NCI-H2171 treated with DMSO at 0.1 percent for 48 hours (cell line): Measurements from ENCODE around the gene SFTPB.
"Not testable (repeated sequence)": the region's sequence is repeated elsewhere in the genome, so short reads cannot be mapped to it uniquely, and the experiment has no call there.

Source experiments
- DNase-seq: peaks from one replicate; lab custom pipeline; 2025; lab: John Stamatoyannopoulos, UW

Gene SFTPB

DNA sequence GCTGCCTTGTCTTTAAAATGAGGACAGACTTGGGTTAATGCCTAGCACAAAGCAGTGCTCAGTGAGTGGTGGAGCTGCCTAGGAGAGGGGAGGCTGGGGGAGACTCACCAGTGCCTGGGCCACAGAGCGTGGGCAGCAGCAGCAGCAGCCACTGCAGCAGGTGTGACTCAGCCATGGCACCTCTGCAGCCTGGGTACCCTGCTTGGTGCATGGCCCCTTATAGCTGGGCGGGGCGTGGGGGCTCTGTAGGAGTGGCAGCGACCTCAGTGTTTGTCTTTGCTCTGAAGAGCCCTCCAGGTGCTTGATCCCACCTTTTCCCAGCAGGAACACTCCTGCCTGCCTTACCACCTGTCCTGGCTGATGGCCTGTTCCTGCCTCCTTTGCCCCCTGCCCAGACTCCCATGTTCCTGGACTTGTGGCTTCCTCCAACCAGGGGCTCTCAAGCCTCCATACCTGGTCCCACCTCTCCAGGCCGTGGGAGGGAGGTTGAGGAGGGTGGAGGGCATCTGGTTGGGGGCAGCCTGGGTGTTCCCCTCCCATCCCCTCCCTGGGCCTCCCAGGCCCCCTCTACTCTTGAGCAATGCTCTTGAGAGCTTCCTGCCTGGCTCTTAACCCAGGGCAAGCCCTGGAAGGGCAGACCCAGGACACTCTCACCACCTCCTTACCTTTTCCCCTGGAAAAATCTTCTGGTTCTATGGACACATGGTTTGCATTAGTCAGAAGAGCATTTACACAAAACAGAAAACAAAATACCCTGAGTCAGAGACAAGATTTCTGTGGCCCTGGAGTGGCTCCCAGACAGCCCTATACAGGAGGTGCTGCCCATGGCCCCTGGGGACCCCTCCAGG, at the start of gene SFTPB:
Gene SFTPB (minus strand): TSS at position 191 of the 848 bp plus-strand sequence. CDS start 16 bp downstream, at position 175.
- no peak for DNase-seq

DNA sequence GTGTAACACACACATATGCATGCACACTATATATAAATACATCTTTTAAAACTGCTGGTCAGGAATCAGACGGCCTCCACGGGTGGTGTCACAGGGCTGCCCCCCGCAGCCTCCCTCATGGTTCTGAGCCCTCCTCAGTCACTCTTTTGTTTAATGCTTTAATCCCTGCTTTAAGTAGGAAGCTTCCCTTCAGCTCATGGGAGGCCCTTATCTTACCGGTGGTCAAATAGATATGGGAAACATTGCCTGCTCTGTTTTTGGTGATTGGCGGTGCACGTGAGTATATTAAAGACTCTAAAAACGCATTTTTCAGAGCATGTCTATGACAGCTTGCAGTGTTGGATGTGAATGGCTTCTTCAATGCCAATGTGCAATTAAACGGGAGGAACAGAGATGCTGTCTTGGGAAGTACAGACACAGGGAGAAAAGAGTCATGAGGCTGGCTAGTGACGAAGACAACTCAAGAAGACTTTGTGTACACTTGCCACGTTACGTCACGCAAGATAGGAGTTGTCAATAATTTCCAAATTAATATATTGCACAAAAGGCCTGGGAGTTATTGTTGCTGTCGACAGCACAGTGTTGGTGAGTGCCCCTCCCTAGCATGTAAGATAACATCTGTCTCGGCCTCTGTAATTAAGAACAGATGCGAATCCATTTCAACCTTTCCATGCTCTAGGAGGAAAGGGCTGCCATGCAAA, 49.5 kb upstream of the SFTPB start:
- DNase-seq, result peak; percentile 14

DNA sequence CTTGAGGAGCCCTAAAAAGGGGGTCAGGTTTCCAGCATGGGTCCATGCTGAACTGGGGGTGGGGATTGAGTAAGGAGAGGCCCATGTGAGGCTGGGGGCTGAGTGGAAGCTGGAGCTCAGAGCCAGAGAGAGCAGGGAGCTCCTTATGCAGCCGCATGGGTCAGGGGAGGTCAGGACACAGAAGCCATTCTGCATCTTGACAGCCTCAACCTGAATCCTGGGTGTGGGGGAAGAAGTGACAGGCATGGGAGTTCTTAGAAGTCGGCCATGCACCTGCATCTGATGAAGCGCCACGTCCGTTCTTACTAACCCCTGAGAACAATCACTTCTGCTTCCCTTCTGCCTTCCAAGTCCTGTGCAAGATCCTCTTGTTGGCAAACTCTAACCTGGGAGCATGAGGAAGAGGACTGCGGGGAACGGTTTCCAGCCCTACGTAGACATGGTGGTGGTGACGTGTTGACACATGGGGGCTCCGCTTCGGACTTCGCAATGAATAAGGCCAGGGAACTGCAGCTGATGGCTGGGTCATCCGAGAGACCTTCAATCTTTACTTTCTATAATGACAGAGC, 48.4 kb upstream of the SFTPB start:
- no peak for DNase-seq

DNA sequence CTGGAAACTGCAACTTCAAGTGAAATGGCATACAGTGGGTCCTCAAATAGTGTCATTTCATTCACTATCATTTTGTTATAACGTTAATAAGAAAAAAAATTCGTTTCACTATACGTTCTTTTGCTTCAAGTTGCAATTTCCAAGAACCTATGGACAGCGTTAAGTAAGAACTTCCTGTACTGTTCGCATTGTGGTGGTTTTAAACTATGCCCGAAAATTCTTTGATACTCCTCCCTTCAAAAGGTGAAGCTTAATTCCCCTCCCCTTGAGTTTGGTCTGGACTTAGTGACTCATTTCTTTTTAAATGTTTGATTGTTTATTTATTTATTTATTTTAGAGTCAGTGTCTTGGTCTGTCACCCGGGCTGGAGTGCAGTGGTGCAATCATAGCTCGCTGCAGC, 46.8 kb upstream of the SFTPB start:
- no peak for DNase-seq

DNA sequence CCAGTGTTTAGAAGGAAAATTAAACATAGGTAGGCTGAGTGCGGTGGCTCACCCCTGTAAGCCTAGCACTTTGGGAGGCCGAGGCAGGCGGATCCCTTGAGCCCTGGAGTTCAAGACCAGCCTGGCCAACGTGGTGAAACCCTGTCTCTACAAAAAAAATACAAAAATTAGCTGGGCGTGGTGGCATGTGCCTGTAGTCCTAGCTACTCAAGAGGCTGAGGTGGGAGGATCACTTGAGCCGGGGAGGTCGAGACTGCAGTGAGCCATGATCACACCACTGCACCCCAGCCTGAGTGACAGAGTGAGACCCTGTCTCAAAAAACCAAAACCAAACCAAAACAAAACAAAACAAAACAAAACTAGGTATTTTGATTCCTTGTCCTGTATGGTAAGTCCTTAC, 46.4 kb upstream of the SFTPB start:
- DNase-seq, result not testable (repeated sequence)

DNA sequence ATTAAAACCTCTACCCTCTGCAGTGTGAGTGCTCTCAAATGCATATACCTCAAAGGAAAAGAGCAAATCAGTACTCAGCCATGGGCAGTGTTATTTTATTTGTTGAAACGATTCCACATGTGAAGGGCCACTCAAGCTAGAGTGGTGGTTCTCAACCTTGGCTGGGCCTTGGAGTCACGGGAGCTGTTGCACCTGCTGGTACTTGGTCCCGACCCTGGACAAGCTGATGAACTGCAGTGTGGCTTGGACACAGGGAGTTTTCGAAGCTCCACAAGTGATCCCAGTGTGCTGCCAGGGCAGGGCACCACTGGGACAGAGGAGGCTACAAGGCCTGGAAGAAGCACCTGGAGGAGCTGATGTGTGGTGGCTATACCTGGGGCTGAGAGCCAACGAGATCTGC, 45.8 kb upstream of the SFTPB start:
- no peak for DNase-seq

DNA sequence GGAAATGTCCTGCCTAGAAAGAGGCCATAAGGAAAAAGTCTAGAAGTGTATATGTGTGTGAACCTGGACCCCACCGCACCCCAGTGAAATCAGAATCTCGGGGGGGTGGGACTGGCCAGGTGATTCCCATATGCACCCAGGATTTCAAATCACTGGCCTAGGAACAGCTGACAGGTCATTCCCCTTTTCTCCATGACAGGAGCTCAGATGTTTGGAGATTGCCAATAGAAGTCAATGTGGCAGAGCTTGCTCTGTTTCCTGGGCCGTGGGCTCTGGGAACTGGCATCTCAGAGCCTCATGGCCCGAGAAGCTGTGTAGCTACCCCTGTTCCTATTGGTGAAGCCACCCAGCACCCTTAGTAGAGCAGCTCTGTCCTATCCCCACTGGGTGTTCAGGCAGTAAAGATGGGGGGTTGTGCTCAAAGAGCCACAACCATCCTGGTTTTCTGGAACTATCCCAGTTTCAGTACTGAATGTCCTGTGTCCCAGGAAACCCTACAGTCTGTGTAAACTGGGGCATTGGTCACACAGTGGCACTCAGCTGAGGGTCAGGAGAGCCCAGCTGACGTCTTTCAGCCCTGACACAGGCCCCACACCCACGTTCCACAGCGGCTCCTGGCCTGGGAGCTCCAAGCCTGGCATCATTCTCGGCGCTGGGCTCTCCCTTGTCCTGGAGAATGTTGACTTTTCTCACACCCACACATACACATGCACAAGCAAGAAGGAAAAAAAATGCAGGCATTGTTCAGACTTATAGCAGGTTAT, 45.0 kb upstream of the SFTPB start:
- no peak for DNase-seq

DNA sequence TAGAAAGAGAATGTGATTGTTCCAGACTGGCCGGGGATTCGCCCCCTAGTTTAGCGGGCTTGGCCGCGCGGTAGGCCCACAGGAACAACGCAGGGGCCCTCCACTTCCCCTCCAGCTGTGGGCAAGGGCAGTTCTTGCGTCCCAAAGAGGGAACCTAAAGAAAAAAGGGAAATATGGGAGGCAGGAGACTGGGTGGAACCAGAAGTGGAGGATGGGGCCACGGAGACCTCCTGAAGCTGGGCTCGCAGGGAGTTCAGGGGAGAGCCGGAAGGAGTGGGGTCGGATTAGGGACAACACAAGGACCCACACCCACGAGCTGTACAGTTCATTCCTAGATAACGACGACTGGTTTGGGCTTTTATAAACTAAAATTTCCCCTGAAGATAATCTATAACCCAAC, 44.3 kb upstream of the SFTPB start:
- no peak for DNase-seq

DNA sequence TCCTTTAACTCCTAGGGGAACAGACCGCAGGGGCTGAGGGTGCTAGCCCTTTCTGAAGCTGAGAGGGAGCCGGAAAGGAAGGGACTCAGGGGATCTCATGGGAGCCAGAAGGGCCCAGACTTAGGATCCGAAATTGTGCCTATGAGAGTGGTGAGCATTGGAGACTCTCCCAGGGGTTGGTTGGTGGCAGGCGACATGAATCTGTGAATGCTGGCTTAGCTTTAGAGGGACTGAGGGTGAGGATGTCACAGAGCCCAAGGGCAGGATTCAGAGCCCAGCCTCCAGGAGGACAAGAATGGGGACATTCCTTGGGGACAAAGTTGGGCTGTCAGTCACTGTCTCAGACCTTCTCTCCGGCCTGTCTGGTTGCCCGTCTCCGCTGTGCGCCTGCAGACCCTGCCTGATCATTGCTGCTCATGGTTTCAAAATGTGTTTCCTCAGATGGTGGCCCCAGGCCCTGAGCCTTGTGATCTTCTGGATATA, 43.6 kb upstream of the SFTPB start:
- no peak for DNase-seq

DNA sequence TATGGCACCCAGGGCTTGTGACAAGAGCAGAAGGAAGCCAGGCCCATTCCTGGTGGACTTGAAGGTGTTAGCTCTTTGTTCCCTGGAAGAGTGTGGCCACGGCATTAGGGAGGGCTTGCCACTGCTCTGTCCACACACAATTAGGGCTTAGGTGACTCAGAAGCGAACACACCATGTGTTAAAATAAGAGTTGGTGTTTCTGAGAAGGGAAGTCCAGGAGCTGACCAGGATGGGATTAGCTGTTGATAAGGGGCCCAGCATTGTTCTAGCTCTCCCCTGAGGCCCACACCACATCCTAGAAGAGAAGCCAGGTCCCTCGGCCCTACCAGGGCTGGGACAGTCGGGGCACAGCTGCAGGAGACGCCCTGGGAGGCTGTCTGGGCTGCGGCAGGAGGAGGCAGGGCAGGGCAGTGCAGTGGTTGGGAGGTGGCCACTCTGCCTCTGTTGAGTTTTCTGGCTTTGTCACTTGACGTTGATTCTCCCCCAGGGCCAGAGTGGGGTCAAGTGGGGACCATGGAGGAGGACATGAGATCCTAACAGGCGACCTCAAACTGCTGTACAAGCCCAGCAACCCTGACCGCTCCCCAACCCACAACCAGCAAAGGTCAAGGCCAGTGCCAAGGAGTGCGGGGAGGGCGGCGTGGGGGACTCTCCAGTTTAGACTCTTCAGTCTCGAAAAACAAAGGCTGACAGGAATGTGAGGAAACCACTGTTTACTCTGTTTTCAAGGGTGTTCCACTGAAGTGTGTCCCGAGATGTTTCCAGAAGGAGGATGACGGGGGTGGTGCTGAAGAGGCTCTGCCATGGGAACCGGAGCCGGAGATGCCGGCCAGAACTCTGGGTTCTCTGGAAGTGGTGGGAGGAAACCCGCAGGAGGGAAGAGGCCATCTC, 42.9 kb upstream of the SFTPB start:
- DNase-seq, result no peak

DNA sequence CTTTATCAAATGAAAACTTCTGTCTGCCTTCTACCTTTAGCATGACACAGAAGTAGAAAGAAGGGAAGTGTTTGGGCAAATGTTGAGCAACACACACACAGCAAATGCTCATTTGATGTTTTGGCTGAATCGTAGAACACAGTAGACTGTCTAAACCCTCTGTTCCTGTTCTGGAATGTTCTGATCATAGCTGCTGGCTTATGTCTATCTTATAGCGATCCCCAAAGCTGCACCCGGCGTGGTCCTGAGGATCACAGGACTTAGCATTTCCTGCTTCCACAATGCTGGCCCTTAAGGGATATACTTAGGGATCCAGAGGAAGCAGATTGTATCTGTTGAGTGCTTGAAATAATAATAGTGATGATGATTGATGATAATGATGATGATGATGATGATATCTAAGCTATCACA, 41.4 kb upstream of the SFTPB start:
- DNase-seq, result no peak

DNA sequence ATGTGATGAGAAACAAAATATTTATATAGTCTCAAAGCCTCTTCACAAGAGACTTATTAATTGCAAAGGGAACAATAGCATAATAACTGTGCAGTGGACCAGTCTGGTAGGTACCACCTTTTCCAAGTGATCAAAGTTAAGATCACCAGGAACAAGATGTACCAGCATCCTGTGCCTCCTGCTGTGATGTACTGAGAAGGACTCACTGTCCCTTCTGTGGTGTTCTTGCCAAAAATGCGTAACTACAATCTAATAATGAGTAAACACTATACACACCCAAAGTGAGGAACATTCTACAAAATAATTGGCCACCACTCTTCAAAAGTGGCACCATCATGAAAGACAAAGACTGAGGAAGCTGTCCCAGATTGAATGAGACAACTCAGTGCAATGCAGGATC, 40.6 kb upstream of the SFTPB start:
- DNase-seq, result no peak

DNA sequence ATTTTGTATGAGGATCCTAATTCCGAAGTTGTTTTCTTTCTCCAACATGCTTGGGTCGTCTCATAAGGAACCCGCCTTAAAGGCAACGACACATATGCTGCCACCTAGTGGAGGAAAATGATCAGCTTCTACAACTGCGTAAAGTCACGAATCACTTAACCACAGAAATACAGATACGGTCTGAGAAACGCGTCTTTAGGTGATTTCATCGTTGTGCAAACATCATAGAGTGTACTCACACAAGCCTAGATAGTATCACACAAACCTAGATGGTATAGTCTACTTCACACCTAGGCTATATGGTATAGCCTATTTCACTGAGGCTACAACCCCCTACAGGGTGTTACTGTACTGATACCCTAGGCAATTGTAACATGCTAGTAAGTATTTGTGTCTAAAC, 39.3 kb upstream of the SFTPB start:
- peak; percentile 71 for DNase-seq

DNA sequence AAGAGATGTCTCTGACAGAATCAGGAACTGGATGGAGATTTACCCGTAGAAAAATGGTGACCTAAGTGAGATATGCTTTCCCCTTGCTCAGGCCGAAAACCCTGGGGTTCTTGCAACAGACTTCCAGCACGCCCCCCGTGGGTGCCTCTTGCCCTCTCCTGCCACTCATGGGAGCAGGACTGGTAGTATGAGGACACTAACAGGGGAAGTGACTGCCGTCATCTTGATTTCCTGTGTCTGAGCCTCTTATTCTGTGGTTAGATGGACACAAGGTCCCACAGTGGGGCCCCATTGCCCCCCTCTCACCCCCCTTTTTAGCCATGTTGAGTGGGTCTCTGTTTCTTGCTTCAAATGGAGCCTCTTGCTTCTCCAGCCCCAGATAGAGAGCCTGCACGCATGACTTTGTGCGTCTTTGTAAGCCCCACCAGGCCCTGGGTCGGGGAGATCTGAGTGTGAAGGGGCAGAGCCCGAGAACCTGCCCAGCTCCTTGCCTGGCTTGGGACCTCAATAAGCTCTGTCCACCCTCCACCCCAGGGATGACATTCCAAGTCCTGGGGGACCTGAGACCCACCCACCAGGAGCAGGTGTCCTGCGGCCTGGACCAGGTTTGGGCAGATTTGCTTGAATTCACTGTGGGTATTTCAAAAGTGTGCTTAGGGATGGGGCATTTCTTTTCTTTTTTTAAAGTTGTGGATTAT, 38.7 kb upstream of the SFTPB start:
- DNase-seq, result no peak

DNA sequence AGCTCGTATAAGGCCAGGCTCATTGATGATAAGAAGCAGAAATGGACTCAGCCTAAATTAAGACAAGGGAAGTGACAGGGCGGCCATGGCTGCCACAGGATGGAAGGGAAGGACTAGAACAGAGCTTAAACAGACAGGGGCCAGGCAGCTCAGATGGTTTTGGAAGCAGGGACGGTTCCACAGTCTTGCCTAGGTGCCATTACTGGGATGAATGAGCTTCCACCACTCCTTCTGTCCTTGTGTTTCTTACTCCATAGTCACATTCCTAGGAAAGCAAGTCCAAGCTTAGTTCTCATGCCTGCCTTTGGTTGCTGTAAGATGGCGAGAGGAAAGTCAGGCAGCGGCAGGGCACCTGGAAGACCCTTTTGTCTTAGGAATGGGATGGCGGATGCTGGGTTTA, 38.1 kb upstream of the SFTPB start:
- no peak for DNase-seq

DNA sequence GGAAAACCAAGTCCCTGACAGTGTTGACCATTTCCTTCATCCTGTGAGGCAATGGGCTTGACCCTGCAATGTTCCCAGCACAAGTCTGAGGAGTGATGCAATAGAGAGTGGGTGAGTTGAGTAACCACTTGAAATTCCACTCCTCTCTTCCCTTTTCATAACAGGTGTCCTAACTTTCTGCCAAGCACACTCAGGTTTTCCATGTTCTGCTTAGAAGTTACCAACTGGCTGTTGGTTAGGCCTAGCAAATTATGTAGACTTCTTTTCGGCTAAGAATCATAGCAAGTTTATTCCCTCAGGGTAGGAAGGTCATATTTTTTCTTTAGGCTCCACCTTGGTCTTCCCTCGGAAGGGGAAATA, 37.7 kb upstream of the SFTPB start:
- DNase-seq, result no peak

DNA sequence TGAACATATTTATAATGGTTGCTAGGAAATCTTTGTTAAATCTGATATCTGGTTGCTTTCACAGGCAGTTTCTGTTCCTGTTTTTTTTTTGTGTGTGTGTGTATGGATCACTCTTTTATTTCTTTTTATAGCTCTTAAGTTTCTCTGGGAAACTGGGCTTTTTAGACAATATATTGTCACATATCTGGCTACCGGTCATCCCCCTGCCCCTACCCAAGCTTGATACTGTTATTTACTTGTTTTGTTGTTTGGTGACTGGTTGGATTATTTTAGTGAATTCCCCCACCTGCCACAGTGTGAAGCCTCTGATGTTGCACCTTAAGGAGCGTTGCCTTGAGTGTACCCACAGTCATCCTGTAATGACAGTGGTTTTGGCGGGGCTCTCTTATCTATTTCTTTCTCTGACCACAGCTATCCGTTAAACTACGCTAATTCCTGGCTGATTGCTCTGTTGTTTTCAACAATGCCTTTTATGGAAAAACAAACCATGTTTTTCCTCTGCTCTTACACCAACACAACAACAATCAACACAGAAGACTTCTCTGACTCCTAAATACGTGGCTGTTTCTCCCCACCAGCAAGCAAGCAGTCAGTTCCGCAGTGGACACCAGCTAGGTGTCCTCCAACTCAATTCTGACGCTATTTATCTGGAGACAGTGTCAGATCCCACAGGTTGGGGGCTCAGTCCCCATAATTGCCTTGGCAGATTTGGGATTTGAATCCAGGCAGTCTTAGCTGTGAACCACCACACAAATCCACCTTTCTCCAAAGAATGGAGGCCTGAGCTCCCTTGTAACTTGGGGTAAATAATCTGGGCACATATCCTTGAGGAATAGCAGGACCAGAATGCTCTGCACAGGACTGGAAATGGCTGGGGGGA, 37.0 kb upstream of the SFTPB start:
- DNase-seq, result no peak

DNA sequence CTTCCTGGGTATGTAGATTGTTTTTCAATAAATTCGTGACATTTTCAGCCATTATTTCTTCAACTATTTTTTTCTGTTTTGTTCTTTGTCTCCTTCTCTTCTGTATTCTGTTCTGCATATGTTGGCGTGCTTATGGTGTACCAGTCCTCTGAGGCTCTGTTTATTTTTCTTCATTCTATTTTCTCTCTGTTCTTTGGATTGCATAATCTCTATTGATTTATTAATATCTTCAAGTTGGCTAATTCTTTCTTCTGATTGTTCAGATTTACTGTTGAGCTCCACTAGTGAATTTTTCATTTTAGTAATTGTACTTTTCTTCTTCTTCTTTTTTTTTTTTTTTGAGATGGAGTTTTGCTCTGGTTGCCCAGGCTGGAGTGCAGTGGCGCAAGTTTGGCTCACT, 36.0 kb upstream of the SFTPB start:
- no peak for DNase-seq

DNA sequence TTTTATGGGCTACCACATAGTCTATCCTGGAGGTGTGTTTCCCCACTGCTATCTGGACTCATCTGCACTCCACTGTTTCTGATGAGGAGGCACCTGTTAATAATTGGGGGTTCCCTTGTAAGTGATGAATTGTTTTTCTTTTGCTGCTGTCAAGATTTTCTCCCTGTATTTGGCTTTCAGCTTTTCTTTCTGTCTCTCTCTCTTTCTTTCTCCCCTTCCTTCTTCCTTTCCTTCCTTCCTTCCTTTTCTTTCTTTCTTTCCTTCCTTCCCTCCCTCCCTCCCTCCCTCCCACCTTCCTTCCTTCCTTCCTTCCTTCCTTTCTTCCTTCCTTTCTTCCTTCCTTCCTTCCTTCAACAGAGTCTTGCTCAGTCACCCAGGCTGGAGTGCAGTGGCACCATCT, 35.3 kb upstream of the SFTPB start:
- no peak for DNase-seq

DNA sequence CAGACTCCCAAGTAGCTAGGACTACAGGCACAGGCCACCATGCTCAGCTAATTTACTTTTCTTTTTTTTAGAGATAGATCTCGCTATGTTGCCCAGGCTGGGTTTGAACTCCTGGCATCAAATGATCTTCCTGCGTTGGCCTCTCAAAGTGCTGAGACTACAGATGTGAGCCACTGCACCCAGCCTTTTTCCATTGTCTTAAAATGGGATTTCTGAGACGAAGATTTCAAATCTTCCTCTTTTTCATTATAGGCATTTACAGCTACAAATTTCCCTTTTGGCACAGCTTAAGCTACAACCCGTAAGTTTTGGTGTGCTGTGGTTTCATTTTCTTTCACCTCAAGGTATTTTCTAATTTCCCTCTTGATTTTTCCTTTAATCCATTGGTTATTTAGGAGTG, 34.8 kb upstream of the SFTPB start:
- DNase-seq, result no peak
